ENCODE data around the gene EIF3F.
A peak's percentile ranks its signal among the peaks of the same experiment; 100 is the strongest.
"Not testable (repeated sequence)": the region's sequence is repeated elsewhere in the genome, so short reads cannot be mapped to it uniquely, and the experiment has no call there.

The EIF3F gene

GRCh38 chr11:7969756-7970646 lies 17.1 kb upstream of the EIF3F start:
- Histone ChIP-seq H3K9ac (ENCODE audit: low read depth, low read length) (peak overlapping the region; percentile 28; the same call in 1 of the 2 replicates), H3K4me3 (ENCODE audit: low read length) (peak overlapping the region; percentile 39), H3K9me3 (ENCODE audit: insufficient read depth, low read depth, low read length) (no peaks in the 10 kb centered on the region), H3K27ac (ENCODE audit: low read length) (peak overlapping the region; percentile 30), H3K36me3 (ENCODE audit: insufficient read depth, low read depth, low read length) (no peaks in the 10 kb centered on the region), H3K4me1 (ENCODE audit: insufficient read depth, low read length) (peaks cover 9% of the 10 kb centered on the region; the same call in 1 of the 2 replicates), H3K27me3 (ENCODE audit: insufficient read depth, low read length) (no peaks in the 10 kb centered on the region)

DNA sequence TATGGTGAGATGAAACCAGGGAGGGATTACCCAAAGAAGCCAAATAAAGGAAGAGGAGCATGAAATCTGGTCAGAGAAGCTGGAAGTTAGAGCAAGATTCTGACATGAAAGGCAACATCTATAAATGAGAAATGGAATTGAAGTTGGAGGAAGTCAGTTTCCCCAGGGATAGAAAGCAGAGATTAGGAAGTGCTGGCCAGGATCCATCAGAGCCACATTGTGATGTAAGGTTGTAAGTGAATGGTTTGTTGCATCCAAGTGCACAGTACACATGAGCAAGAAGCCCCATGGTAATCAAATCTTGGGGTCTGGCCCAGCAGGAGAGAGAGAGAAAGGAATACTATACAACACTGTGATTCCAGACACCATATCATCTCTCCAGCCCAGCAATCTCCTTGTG lies 15.3 kb upstream of the EIF3F start:
- Histone ChIP-seq H3K27ac (ENCODE audit: low read length) (no peak overlapping the region), H3K9ac (ENCODE audit: low read depth, low read length) (no peak overlapping the region), H3K4me1 (ENCODE audit: insufficient read depth, low read length) (peaks cover 9% of the 10 kb centered on the region; the same call in 1 of the 2 replicates)

DNA sequence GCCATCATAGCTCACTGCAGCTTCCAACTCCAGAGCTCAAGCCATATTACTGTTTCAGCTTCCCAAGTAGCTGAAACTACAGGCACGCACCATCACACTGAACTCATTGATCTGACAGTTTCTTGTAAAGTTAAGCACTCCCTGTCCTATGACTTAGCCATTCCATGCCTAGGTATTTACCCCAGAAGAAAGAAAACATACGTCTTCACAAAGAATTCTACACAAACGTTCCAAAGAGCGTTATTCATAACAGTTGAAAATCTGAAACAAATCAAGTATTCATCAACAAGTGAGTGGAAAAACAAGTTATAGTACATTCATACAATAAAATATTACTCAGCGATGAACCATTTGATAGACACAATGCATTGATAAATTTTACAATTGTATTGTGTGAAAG lies 14.1 kb upstream of the EIF3F start:
- H3K27ac ChIP-seq (ENCODE audit: low read length), result no peak overlapping the region
- H3K4me3 ChIP-seq (ENCODE audit: low read length), result no peak overlapping the region
- H3K27me3 ChIP-seq (ENCODE audit: insufficient read depth, low read length), result no peaks in the 10 kb centered on the region
- no peaks in the 10 kb centered on the region for H3K9me3 ChIP-seq (ENCODE audit: insufficient read depth, low read depth, low read length)
- peaks cover 15% of the 10 kb centered on the region; the same call in 1 of the 2 replicates for H3K4me1 ChIP-seq (ENCODE audit: insufficient read depth, low read length)
- no peak overlapping the region for H3K9ac ChIP-seq (ENCODE audit: low read depth, low read length)
- no peaks in the 10 kb centered on the region for H3K36me3 ChIP-seq (ENCODE audit: insufficient read depth, low read depth, low read length)

More for the DNA sequence above, 15.3 kb upstream of the EIF3F start:
- no peaks in the 10 kb centered on the region for H3K9me3 ChIP-seq (ENCODE audit: insufficient read depth, low read depth, low read length)
- H3K27me3 ChIP-seq (ENCODE audit: insufficient read depth, low read length), result no peaks in the 10 kb centered on the region
- H3K36me3 ChIP-seq (ENCODE audit: insufficient read depth, low read depth, low read length), result no peaks in the 10 kb centered on the region
- H3K4me3 ChIP-seq (ENCODE audit: low read length), result no peak overlapping the region

- Histone ChIP-seq H3K36me3 (ENCODE audit: insufficient read depth, low read depth, low read length) (no peaks in the 10 kb centered on the region), H3K9ac (ENCODE audit: low read depth, low read length) (no peak overlapping the region), H3K4me3 (ENCODE audit: low read length) (no peak overlapping the region)
These were observed 12.5 kb upstream of the EIF3F start for GRCh38 chr11:7974668-7975067.

DNA sequence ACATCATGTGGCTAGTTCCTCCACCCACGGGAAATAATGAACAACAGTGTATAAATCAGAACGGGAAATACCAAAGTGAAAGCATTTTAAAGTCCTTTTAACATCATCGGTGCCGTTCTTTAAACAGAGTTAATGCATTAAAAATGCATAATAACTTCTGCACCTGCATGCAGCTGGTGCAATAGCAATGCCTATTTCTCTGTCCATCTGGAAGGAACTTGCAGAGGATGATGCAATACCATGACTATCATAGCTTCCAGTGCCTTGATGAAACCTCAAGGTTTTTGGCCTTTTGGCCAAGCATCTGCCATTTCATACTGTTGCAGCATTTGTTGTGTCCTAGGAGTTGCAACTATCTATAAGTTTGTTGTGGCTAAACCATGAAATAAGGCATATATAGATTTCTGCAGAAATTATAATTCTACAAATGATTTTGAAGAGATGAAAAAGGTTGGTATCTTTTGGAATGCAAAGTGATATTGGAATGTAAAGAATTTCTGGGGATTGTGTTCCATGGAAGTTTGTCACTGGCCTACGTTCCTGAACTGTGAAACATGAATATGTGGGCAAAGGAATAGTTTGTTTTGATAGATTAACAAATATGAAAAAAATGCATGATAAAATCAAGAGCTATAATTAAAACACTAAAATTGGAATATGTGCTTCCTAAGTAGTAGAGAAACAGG lies 9.8 kb upstream of the EIF3F start:
- no peaks in the 10 kb centered on the region for H3K9me3 ChIP-seq (ENCODE audit: insufficient read depth, low read depth, low read length)
- H3K9ac ChIP-seq (ENCODE audit: low read depth, low read length), result no peak overlapping the region
- no peak overlapping the region for H3K27ac ChIP-seq (ENCODE audit: low read length)
- H3K27me3 ChIP-seq (ENCODE audit: insufficient read depth, low read length), result no peaks in the 10 kb centered on the region
- peaks cover 5% of the 10 kb centered on the region; the same call in 1 of the 2 replicates for H3K4me1 ChIP-seq (ENCODE audit: insufficient read depth, low read length)
- no peak overlapping the region for H3K4me3 ChIP-seq (ENCODE audit: low read length)
- H3K36me3 ChIP-seq (ENCODE audit: insufficient read depth, low read depth, low read length), result no peaks in the 10 kb centered on the region

More at GRCh38 chr11:7974668-7975067, 12.5 kb upstream of the EIF3F start:
- Histone ChIP-seq H3K9me3 (ENCODE audit: insufficient read depth, low read depth, low read length) (no peaks in the 10 kb centered on the region), H3K27ac (ENCODE audit: low read length) (no peak overlapping the region), H3K4me1 (ENCODE audit: insufficient read depth, low read length) (peaks cover 15% of the 10 kb centered on the region; the same call in 1 of the 2 replicates), H3K27me3 (ENCODE audit: insufficient read depth, low read length) (no peaks in the 10 kb centered on the region)

DNA sequence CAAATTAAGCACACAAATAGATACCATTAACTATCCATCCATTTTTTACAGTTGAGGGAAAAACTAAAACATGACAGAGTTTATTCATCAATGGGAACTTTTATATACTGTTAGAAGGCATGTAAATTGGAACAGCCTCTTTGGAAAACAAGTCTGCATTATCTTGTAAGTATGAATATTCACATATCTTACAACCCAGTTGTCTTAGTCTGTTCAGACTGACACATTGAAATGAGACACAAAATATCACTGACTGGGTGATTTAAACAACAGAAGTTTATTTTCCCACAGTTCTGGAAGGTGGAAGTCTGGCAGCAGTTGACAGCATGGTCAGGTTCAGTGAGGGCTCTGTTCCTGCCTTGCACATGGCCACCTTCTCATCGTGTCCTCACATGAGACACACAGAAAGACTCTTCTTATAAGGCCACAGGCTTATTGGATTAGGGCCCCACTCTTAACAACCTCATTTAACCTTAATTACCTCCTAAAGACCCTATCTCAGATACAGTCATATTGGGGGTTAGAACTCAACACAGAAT lies 5.4 kb upstream of the EIF3F start:
- Histone ChIP-seq H3K9me3 (ENCODE audit: insufficient read depth, low read depth, low read length) (no peaks in the 10 kb centered on the region), H3K4me1 (ENCODE audit: insufficient read depth, low read length) (peaks cover 5% of the 10 kb centered on the region; the same call in 1 of the 2 replicates), H3K4me3 (ENCODE audit: low read length) (no peak overlapping the region), H3K9ac (ENCODE audit: low read depth, low read length) (no peak overlapping the region), H3K27ac (ENCODE audit: low read length) (no peak overlapping the region), H3K36me3 (ENCODE audit: insufficient read depth, low read depth, low read length) (no peaks in the 10 kb centered on the region), H3K27me3 (ENCODE audit: insufficient read depth, low read length) (no peaks in the 10 kb centered on the region)

- H3K9me3 ChIP-seq (ENCODE audit: insufficient read depth, low read depth, low read length), result no peaks in the 10 kb centered on the region
- no peaks in the 10 kb centered on the region for H3K36me3 ChIP-seq (ENCODE audit: insufficient read depth, low read depth, low read length)
- H3K4me3 ChIP-seq (ENCODE audit: low read length), result no peak overlapping the region
- no peak overlapping the region for H3K9ac ChIP-seq (ENCODE audit: low read depth, low read length)
- no peak overlapping the region for H3K27ac ChIP-seq (ENCODE audit: low read length)
- H3K4me1 ChIP-seq (ENCODE audit: insufficient read depth, low read length), result no peaks in the 10 kb centered on the region; the same call in 1 of the 2 replicates
- H3K27me3 ChIP-seq (ENCODE audit: insufficient read depth, low read length), result no peaks in the 10 kb centered on the region
These were observed 4.5 kb upstream of the EIF3F start for GRCh38 chr11:7982582-7983119.

GRCh38 chr11:7983832-7984590 lies 3.1 kb upstream of the EIF3F start:
- H3K4me1 ChIP-seq (ENCODE audit: insufficient read depth, low read length), result peaks cover 8% of the 10 kb centered on the region; the same call in 1 of the 2 replicates
- H3K9ac ChIP-seq (ENCODE audit: low read depth, low read length), result no peak overlapping the region
- H3K4me3 ChIP-seq (ENCODE audit: low read length), result no peak overlapping the region
- H3K36me3 ChIP-seq (ENCODE audit: insufficient read depth, low read depth, low read length), result peaks cover 7% of the 10 kb centered on the region
- H3K27me3 ChIP-seq (ENCODE audit: insufficient read depth, low read length), result no peaks in the 10 kb centered on the region
- no peak overlapping the region for H3K27ac ChIP-seq (ENCODE audit: low read length)
- no peaks in the 10 kb centered on the region for H3K9me3 ChIP-seq (ENCODE audit: insufficient read depth, low read depth, low read length)

DNA sequence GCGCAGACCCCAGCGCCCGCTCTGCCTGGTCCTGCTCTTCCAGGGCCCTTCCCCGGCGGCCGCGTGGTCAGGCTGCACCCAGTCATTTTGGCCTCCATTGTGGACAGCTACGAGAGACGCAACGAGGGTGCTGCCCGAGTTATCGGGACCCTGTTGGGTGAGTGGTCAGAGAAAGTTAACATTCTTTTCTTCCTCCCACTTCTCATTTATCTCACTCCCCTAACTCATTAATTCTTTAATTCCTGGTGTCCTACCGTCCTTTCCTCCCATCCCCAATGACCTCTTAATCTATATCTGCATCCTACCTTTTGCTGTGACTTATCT lies 385 bp downstream of the EIF3F start:
- H3K9me3 ChIP-seq (ENCODE audit: insufficient read depth, low read depth, low read length); H3K27ac ChIP-seq (ENCODE audit: low read length); H3K27me3 ChIP-seq (ENCODE audit: insufficient read depth, low read length); H3K4me1 ChIP-seq (ENCODE audit: insufficient read depth, low read length): not testable (repeated sequence)
- H3K36me3 ChIP-seq (ENCODE audit: insufficient read depth, low read depth, low read length), result peaks cover 37% of the 10 kb centered on the region
- H3K9ac ChIP-seq (ENCODE audit: low read depth, low read length), result peak overlapping the region; percentile 83
- peak overlapping the region; percentile 93 for H3K4me3 ChIP-seq (ENCODE audit: low read length)

GRCh38 chr11:7994581-7995278 lies 7.6 kb downstream of the EIF3F start:
- Histone ChIP-seq H3K9ac (ENCODE audit: low read depth, low read length) (no peak overlapping the region), H3K9me3 (ENCODE audit: insufficient read depth, low read depth, low read length) (no peaks in the 10 kb centered on the region), H3K27ac (ENCODE audit: low read length) (no peak overlapping the region), H3K27me3 (ENCODE audit: insufficient read depth, low read length) (no peaks in the 10 kb centered on the region), H3K4me1 (ENCODE audit: insufficient read depth, low read length) (no peaks in the 10 kb centered on the region), H3K36me3 (ENCODE audit: insufficient read depth, low read depth, low read length) (peaks cover 94% of the 10 kb centered on the region), H3K4me3 (ENCODE audit: low read length) (no peak overlapping the region)

DNA sequence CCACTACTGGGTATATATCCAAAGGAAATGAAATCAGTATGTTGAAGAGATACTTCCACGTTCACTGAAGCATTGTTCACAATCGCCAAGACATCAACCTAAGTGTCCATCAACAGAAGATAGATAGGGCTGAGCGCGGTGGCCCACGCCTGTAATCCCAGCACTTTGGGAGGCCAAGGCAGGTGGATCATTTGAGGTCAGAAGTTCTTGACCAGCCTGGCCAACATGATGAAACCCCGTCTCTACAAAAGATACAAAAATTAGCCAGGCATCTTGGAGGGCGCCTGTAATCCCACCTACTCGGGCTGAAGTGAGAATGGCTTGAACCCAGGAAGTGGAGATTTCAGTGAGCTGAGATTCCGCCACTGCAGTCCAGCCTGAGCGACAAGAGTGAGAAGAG lies 12.7 kb downstream of the EIF3F start:
- Histone ChIP-seq H3K4me3 (ENCODE audit: low read length) (no peak overlapping the region), H3K36me3 (ENCODE audit: insufficient read depth, low read depth, low read length) (peaks cover 49% of the 10 kb centered on the region), H3K4me1 (ENCODE audit: insufficient read depth, low read length) (no peaks in the 10 kb centered on the region), H3K9ac (ENCODE audit: low read depth, low read length) (no peak overlapping the region), H3K27ac (ENCODE audit: low read length) (no peak overlapping the region), H3K27me3 (ENCODE audit: insufficient read depth, low read length) (no peaks in the 10 kb centered on the region), H3K9me3 (ENCODE audit: insufficient read depth, low read depth, low read length) (no peaks in the 10 kb centered on the region)
